Central memory CD8-positive, alpha-beta T cell (primary cell): ENCODE results near the gene TTC21A.
"Not testable (repeated sequence)": the region's sequence is repeated elsewhere in the genome, so short reads cannot be mapped to it uniquely, and the experiment has no call there.

Experiments
- ATAC-seq: fragments of 150-1000 bp; cut with Tn5 transposase; replicated peaks from 2 replicates; pipeline ENCODE4 v1.10.0; 2022; ENCODE audit warnings: mild to moderate bottlenecking, moderate FRiP score, moderate number of reproducible peaks; ENCODE audit not compliant: poor library complexity, severe bottlenecking; ENCODE audit errors: extremely low read depth
- DNase-seq, 2 donors: peaks; one replicate each; pipeline ENCODE4 v3.0.0; 2021; ENCODE audit warnings: low spot score in 2 of 2
- H3K27ac Mint-ChIP-seq: one replicate; pipeline ENCODE4 v1.8.0; 2022; ENCODE audit warnings: low read depth, mild to moderate bottlenecking, moderate library complexity, mixed read lengths
- H3K27me3 Mint-ChIP-seq: one replicate; pipeline ENCODE4 v1.8.0; 2022; ENCODE audit warnings: mixed read lengths
- H3K36me3 Mint-ChIP-seq: one replicate; pipeline ENCODE4 v1.8.0; 2022; ENCODE audit warnings: mild to moderate bottlenecking, moderate library complexity, mixed read lengths; ENCODE audit not compliant: insufficient read depth
- H3K4me1 Mint-ChIP-seq: one replicate; pipeline ENCODE4 v1.8.0; 2022; ENCODE audit warnings: mixed read lengths
- H3K4me3 Mint-ChIP-seq: one replicate; pipeline ENCODE4 v1.8.0; 2022; ENCODE audit warnings: mild to moderate bottlenecking, moderate library complexity, mixed read lengths
- H3K9me3 Mint-ChIP-seq: one replicate; pipeline ENCODE4 v1.8.0; 2022; ENCODE audit warnings: mixed read lengths

The TTC21A gene

DNA sequence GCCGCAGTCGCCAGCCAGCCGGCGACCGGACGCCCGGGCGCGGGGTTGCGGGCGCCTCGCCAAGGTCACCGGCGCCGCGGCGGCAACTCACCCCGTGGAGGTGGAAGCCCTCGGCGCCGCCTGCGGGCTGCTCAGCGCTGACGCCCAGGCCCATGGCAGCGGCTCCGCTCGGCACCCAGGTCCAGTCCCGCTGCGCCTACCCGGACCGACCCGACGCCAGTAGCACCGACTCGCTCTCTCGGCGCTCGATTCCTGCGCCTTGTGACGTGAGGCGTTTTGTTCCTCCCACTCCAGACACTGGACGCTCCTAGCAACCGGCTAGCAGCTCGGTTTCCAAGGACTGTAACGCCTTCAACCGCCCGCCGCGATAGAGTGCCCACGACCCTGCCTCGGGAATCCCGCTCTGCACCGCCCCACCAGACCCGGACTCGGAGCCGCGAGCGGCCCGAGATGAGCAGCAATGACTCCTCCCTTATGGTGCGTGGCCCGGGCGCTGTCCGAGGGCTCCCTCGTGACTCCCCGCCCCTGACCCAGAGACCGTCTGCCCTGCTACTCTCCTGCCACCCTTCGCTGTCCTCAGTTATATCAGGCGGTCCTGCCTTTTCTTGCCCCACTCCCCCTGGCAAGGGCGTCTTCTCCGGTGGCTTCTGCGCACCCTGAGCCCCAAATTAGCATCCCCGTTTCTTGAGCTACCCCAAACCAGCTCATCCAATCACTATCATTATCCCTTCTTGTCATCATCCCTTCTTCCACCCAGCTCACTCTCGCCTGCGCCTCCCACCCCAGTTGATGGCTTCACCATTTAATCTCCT, at the start of gene TTC21A, which contains the start of gene GORASP1:
Gene TTC21A (plus strand): TSS at position 293 of the 812 bp plus-strand sequence. CDS start 158 bp downstream, at position 451.
Gene GORASP1 (minus strand): TSS at position 240 of the 812 bp plus-strand sequence. CDS start 86 bp downstream, at position 154.
- Mint-ChIP-seq H3K9me3 (no peaks in the 10 kb centered on the region), H3K27me3 (no peaks in the 10 kb centered on the region), H3K4me1 (peaks cover 49% of the 10 kb centered on the region), H3K36me3 (peaks cover 12% of the 10 kb centered on the region), H3K27ac (peak within 1 kb of the TSS; percentile 94), H3K4me3 (peak within 1 kb of the TSS; percentile 88)
- ATAC-seq = peak; percentile 55
- peak in 1 of 2 donors; percentile 34 for DNase-seq

GRCh38 chr3:39061228-39061627, 46.3 kb upstream of the TTC21A start:
- not testable (repeated sequence) for H3K27me3 Mint-ChIP-seq, H3K9me3 Mint-ChIP-seq, H3K27ac Mint-ChIP-seq, ATAC-seq, DNase-seq, H3K4me3 Mint-ChIP-seq
- peaks cover 32% of the 10 kb centered on the region for H3K36me3 Mint-ChIP-seq
- peaks cover 54% of the 10 kb centered on the region for H3K4me1 Mint-ChIP-seq

DNA sequence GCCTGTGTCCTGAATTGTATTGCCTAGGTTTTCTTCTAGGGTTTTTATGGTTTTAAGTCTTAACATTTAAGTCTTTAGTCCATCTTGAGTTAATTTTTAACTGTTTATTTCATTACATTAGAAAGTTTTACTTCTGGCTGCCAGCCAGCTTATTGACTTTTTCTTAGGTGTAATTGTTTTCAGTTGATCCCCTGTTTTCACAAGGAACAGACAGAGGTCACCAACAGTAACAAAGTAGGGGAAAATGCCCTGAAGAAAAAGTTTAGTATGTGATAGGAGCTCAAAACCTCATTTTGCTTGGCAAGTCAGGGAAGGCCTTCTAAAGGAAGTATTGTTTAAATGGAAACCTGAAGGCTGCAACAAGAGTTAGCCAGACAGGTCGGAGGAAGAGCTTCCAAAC, 45.3 kb upstream of the TTC21A start:
- H3K4me1 Mint-ChIP-seq = peaks cover 45% of the 10 kb centered on the region
- peaks cover 40% of the 10 kb centered on the region for H3K36me3 Mint-ChIP-seq
- DNase-seq = no peak
- H3K27me3 Mint-ChIP-seq = no peaks in the 10 kb centered on the region
- no peak for ATAC-seq
- H3K27ac Mint-ChIP-seq = no peak overlapping the region
- H3K4me3 Mint-ChIP-seq = no peak overlapping the region
- no peaks in the 10 kb centered on the region for H3K9me3 Mint-ChIP-seq

DNA sequence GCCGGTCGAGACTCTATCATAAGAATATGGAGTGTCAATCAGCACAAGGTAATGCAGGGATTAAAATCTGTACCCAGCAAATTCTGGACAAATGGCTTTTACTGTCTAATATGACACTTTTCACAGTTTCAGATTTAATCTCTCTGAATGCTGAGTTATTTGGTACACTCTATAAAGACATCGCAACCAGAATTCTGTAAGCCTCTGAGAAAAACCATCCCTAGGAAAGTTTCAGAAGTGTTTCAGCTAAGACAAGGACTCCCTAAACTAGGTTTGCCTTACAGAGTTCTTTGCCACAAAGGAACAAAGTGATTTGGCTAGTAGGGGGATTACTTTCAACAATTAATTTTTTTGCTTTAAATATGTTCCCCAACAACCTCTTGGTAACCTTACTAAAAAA, 44.3 kb upstream of the TTC21A start:
- Mint-ChIP-seq H3K4me1 (peaks cover 40% of the 10 kb centered on the region), H3K4me3 (no peak overlapping the region), H3K36me3 (peaks cover 48% of the 10 kb centered on the region), H3K9me3 (no peaks in the 10 kb centered on the region), H3K27me3 (no peaks in the 10 kb centered on the region), H3K27ac (no peak overlapping the region)
- no peak for ATAC-seq
- no peak for DNase-seq

DNA sequence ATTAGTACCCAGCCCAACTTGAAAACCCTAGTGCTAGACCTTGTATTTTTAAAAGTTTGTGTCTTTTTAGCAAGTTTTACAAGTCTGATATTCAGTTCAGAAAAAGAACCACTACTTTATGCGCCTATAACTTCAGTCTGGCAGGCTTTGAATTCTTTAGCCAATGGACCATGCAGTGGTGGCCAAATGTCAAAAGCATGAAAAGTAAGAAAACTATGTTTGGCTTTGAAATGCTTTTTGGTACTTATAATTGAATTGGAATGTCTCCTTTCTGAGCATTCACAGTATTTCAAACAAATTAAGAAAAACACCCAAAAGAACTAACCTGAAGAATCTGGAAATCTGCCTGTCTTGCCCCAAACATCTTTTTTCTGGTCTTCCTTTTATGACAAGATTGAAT, 42.8 kb upstream of the TTC21A start:
- DNase-seq = no peak
- H3K9me3 Mint-ChIP-seq = no peaks in the 10 kb centered on the region
- no peak overlapping the region for H3K4me3 Mint-ChIP-seq
- no peaks in the 10 kb centered on the region for H3K27me3 Mint-ChIP-seq
- H3K36me3 Mint-ChIP-seq = peaks cover 49% of the 10 kb centered on the region
- no peak overlapping the region for H3K27ac Mint-ChIP-seq
- ATAC-seq = no peak
- H3K4me1 Mint-ChIP-seq = peaks cover 29% of the 10 kb centered on the region

- peaks cover 25% of the 10 kb centered on the region for H3K4me1 Mint-ChIP-seq
Measured at GRCh38 chr3:39065197-39065596, 42.3 kb upstream of the TTC21A start.

DNA sequence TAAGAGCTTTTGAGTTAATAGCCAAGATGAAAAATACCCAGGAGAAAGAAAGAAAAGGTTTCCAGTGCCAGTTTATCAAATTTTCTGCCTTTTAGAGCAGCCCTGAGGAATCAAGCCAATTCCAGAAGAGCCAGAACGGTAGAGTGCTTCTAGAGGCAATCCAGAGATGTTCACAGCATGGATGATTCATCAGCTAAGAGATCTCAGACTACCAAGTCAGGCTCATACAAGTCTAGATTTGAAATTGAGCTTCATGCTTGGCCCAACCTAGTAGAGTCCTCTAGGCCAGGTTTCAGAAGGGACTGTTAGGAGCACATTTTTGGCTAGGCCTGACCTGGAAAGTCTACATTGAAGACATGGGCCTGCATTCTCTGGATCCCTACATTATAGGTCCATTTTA, 40.2 kb upstream of the TTC21A start:
- no peaks in the 10 kb centered on the region for H3K27me3 Mint-ChIP-seq
- no peak overlapping the region for H3K27ac Mint-ChIP-seq
- H3K4me3 Mint-ChIP-seq = no peak overlapping the region
- H3K36me3 Mint-ChIP-seq = peaks cover 62% of the 10 kb centered on the region
- DNase-seq (no peak), ATAC-seq (no peak)
- peaks cover 13% of the 10 kb centered on the region for H3K4me1 Mint-ChIP-seq
- H3K9me3 Mint-ChIP-seq = no peaks in the 10 kb centered on the region

More at GRCh38 chr3:39065197-39065596, 42.3 kb upstream of the TTC21A start:
- Mint-ChIP-seq H3K27ac (peak overlapping the region; percentile 81), H3K9me3 (no peaks in the 10 kb centered on the region), H3K36me3 (peaks cover 48% of the 10 kb centered on the region), H3K27me3 (no peaks in the 10 kb centered on the region), H3K4me3 (no peak overlapping the region)
- ATAC-seq (peak; percentile 78), DNase-seq (no peak)

DNA sequence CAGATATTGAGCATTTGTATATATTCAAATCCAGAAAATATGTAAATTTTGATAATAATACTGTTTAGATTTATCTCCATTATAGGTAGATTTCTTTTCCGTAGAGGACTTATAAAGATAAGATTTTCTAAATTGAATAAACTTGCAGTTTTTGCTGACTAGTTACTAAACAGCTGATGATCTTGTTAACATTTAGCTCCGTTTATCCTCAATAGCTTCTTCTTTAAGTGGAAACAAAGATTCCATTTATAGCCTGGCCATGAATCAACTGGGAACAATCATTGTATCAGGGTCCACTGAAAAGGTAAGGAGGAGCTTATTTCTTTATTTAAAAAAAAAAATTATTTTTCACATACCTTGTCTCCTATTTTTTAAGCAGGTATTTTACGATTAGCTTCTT, 38.9 kb upstream of the TTC21A start:
- DNase-seq = no peak
- H3K4me3 Mint-ChIP-seq = no peak overlapping the region
- no peak overlapping the region for H3K27ac Mint-ChIP-seq
- peaks cover 12% of the 10 kb centered on the region for H3K4me1 Mint-ChIP-seq
- H3K9me3 Mint-ChIP-seq = no peaks in the 10 kb centered on the region
- no peaks in the 10 kb centered on the region for H3K27me3 Mint-ChIP-seq
- peaks cover 67% of the 10 kb centered on the region for H3K36me3 Mint-ChIP-seq
- ATAC-seq = no peak

DNA sequence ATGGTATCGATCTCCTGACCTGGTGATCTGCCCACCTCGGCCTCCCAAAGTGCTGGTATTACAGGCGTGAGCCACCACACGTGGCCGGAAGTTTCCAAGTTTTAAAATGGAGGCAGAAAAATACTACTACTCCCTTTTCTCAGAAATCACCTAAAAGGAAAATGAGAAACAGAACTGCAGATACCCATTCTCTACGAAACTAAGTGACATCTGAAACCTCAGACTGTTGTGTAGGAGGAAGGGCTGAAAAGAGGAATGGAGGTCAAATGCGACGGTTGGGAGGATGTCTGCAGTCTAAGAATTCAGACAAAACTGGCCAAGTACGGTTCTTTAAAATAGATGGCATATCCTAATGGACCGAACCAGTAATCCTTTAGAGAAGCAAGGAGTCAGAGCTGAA, 31.6 kb upstream of the TTC21A start:
- H3K9me3 Mint-ChIP-seq = no peaks in the 10 kb centered on the region
- peaks cover 58% of the 10 kb centered on the region for H3K36me3 Mint-ChIP-seq
- DNase-seq (no peak), ATAC-seq (no peak)
- H3K27me3 Mint-ChIP-seq = no peaks in the 10 kb centered on the region
- no peak overlapping the region for H3K4me3 Mint-ChIP-seq
- H3K4me1 Mint-ChIP-seq = peaks cover 7% of the 10 kb centered on the region
- H3K27ac Mint-ChIP-seq = no peak overlapping the region

- DNase-seq (no peak), ATAC-seq (no peak)
- Mint-ChIP-seq H3K27ac (no peak overlapping the region), H3K36me3 (peaks cover 49% of the 10 kb centered on the region), H3K9me3 (no peaks in the 10 kb centered on the region), H3K4me1 (peaks cover 6% of the 10 kb centered on the region), H3K4me3 (no peak overlapping the region), H3K27me3 (no peaks in the 10 kb centered on the region)
Measured at GRCh38 chr3:39079530-39079929, 27.9 kb upstream of the TTC21A start.

GRCh38 chr3:39080026-39080425, 27.5 kb upstream of the TTC21A start:
- H3K27me3 Mint-ChIP-seq = no peaks in the 10 kb centered on the region
- DNase-seq = no peak
- H3K27ac Mint-ChIP-seq = peak overlapping the region; percentile 4
- H3K4me3 Mint-ChIP-seq = no peak overlapping the region
- no peak for ATAC-seq
- peaks cover 46% of the 10 kb centered on the region for H3K36me3 Mint-ChIP-seq
- H3K9me3 Mint-ChIP-seq = no peaks in the 10 kb centered on the region
- H3K4me1 Mint-ChIP-seq = peaks cover 6% of the 10 kb centered on the region

DNA sequence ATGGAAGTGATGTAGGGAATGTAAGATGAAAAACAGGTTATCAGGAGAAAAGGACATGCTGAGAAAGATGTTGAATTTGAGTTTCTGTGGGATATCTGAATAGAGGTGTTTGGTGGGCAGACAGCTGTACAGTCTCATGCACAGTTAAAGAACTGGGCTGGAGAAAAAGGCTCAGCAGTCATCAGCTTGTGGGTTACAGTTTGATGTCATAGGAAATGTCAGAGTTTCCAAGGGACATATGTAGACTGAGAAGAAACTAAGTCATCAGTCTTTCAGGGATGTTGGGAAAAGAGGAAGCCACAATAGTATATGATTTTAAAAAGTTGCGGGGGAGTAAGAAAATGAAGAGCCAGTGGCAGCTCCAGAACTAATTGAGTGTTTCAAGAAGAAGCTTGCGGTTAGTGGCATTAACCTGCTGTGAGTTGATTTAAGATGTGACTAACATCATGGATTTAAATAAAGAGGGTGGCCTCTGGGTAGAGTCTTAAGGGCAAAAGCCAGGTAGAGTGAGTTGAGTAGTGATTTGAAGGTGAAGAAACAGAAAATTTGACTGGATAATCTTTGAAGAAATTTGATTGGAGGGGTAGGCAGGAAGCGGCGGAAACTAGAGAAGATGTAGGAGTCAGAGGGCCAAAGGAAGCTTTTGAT, 24.7 kb upstream of the TTC21A start:
- Mint-ChIP-seq H3K27ac (peak overlapping the region; percentile 59), H3K4me1 (peaks cover 6% of the 10 kb centered on the region), H3K36me3 (peaks cover 36% of the 10 kb centered on the region), H3K27me3 (no peaks in the 10 kb centered on the region), H3K4me3 (no peak overlapping the region), H3K9me3 (no peaks in the 10 kb centered on the region)
- ATAC-seq (no peak), DNase-seq (no peak)

DNA sequence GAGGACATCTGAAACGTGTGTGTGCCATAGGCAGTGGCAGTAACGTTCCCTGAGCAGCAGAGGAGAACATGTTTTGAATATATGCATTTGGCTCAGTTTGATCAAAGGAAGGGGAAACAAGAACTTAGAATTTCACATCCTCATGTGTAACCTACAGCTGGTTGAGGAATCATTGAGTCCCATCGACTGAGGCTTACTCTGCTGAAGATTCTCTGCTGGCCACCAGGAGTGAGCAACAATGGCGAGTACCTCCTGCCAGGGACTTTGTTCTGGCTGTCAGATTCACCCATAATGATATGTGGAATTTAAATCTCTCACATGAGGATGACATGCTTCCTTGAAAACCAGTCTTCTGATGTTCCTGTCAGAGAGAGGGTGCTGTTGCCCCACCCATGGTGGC, 21.3 kb upstream of the TTC21A start:
- Mint-ChIP-seq H3K27me3 (no peaks in the 10 kb centered on the region), H3K9me3 (no peaks in the 10 kb centered on the region), H3K4me3 (no peak overlapping the region), H3K27ac (no peak overlapping the region), H3K36me3 (peaks cover 50% of the 10 kb centered on the region), H3K4me1 (peaks cover 6% of the 10 kb centered on the region)
- ATAC-seq = no peak
- DNase-seq = no peak
